GM12873 (cell line): ENCODE results near the gene TSPAN6.

Experiments
- TF ChIP-seq, protein P1 (sequence below): IDR thresholded peaks from 2 replicates; pipeline ENCODE4 v1.5.1; 2012; ENCODE audit warnings: low read depth, mild to moderate bottlenecking, moderate library complexity, low read length, control low read depth; ENCODE audit not compliant: insufficient read depth; ENCODE audit errors: missing control alignments

Gene TSPAN6

GRCh38 chrX:100586747-100587146, 49.9 kb downstream of the TSPAN6 start:
- TF ChIP-seq, protein P1, sequence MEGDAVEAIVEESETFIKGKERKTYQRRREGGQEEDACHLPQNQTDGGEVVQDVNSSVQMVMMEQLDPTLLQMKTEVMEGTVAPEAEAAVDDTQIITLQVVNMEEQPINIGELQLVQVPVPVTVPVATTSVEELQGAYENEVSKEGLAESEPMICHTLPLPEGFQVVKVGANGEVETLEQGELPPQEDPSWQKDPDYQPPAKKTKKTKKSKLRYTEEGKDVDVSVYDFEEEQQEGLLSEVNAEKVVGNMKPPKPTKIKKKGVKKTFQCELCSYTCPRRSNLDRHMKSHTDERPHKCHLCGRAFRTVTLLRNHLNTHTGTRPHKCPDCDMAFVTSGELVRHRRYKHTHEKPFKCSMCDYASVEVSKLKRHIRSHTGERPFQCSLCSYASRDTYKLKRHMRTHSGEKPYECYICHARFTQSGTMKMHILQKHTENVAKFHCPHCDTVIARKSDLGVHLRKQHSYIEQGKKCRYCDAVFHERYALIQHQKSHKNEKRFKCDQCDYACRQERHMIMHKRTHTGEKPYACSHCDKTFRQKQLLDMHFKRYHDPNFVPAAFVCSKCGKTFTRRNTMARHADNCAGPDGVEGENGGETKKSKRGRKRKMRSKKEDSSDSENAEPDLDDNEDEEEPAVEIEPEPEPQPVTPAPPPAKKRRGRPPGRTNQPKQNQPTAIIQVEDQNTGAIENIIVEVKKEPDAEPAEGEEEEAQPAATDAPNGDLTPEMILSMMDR, result no peak

DNA sequence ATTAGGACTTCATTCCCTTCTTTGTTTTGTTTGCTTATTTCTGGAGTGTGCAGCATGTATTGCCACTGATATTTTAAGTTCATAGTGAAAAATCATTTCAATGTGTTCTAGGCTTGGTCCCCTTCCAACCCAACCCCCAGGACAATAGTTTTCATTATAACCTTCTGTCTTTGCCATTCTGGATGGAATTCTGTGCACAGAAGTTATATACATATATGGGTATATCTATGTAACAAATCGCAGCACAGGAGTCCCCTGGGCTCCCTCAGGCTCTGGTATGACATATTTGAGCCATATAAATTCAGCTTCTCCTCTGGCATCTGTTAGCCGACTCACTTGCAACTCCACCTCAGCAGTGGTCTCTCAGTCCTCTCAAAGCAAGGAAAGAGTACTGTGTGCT, 52.0 kb downstream of the TSPAN6 start, which contains the start of gene TNMD:
TNMD (plus strand) TSS at position 326 of the 400 bp plus-strand sequence. CDS start 83 bp downstream, outside the sequence.
- TF ChIP-seq, protein P1, result no peak
